ENCODE results near the gene GSTM3.

DNA sequence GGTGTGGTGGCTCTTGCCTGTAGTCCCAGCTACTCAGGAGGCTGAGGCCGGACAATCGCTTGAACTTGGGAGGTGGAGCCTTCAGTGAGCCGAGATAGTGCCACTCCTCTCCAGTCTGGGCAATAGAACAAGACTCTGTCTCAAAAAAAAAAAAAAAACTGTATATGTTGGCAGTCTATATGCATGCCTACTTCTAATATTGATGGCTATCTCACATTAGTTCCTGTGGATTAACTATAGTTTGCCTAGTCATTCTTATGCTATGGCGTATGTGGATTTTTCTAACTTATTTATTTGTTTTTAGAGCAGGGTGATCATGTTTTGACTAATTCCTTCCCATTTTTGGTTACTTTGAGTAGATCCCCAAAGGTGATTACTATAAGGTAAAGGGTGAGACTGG, 43.8 kb downstream of the GSTM3 start:
- TF ChIP-seq ZBTB21 (tag by site-specific recombination; IDR thresholded peaks at IDR 0.05) (no peak), ZNF391 (tag by site-specific recombination; IDR thresholded peaks at IDR 0.05; ENCODE audit: borderline replicate concordance, low read depth) (no peak), KLF1 (tag by site-specific recombination; IDR thresholded peaks at IDR 0.05) (no peak), HOXA7 (CRISPR knock-in tag; IDR thresholded peaks at IDR 0.05; ENCODE audit: borderline replicate concordance) (no peak), ZNF76 (tag by site-specific recombination; IDR thresholded peaks at IDR 0.05; ENCODE audit: borderline replicate concordance, low read depth) (no peak), ZNF610 (tag by site-specific recombination; IDR thresholded peaks at IDR 0.05; ENCODE audit: borderline replicate concordance) (no peak), PRDM6 (tag by site-specific recombination; IDR thresholded peaks at IDR 0.05) (no peak), ZFP37 (tag by site-specific recombination; IDR thresholded peaks at IDR 0.05) (no peak), ZNF549 (tag by site-specific recombination; IDR thresholded peaks at IDR 0.05) (no peak), YY1 (tag by site-specific recombination; IDR thresholded peaks at IDR 0.05) (no peak)
- TF ChIP-seq, protein P1, sequence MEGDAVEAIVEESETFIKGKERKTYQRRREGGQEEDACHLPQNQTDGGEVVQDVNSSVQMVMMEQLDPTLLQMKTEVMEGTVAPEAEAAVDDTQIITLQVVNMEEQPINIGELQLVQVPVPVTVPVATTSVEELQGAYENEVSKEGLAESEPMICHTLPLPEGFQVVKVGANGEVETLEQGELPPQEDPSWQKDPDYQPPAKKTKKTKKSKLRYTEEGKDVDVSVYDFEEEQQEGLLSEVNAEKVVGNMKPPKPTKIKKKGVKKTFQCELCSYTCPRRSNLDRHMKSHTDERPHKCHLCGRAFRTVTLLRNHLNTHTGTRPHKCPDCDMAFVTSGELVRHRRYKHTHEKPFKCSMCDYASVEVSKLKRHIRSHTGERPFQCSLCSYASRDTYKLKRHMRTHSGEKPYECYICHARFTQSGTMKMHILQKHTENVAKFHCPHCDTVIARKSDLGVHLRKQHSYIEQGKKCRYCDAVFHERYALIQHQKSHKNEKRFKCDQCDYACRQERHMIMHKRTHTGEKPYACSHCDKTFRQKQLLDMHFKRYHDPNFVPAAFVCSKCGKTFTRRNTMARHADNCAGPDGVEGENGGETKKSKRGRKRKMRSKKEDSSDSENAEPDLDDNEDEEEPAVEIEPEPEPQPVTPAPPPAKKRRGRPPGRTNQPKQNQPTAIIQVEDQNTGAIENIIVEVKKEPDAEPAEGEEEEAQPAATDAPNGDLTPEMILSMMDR (tag by site-specific recombination; IDR thresholded peaks at IDR 0.05), result no peak

All from HEK293 (cell line).